NCI-H1694 treated with DMSO at 0.1 percent for 48 hours (cell line): ENCODE measurements around the gene APH1B.
A peak's percentile ranks its signal among the peaks of the same experiment; 100 is the strongest.

Source experiments
- DNase-seq: peaks from one replicate; lab custom pipeline; 2025; lab: John Stamatoyannopoulos, UW

APH1B gene

GRCh38 chr15:63254991-63255390 lies 22.4 kb upstream of the APH1B start:
- DNase-seq: no peak

DNA sequence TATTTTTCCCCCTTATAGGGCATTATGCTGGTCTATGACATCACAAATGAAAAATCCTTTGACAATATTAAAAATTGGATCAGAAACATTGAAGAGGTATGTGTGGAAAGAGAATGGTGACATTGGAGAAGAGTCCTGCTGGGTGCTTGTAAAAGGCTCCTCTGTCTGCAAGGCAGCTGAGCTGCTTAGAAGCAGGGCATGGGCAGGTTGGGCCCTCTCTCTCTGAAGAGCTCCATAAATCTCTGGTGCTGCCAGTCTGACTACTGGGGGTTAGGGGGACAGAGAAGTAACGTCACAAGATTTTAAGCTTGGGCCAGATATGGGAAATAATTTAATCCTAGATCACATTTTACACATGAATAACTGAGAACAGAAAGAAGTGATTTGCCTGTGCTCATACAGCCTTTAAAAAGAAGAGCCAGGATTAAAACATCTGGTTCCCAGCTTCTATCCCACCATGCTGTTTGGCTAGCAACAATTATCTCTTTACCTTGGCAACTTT lies 21.9 kb upstream of the APH1B start:
- DNase-seq: no peak

- DNase-seq: no peak
These were observed 20.8 kb upstream of the APH1B start for GRCh38 chr15:63256433-63257274.

GRCh38 chr15:63258658-63259057 lies 18.7 kb upstream of the APH1B start:
- no peak for DNase-seq

DNA sequence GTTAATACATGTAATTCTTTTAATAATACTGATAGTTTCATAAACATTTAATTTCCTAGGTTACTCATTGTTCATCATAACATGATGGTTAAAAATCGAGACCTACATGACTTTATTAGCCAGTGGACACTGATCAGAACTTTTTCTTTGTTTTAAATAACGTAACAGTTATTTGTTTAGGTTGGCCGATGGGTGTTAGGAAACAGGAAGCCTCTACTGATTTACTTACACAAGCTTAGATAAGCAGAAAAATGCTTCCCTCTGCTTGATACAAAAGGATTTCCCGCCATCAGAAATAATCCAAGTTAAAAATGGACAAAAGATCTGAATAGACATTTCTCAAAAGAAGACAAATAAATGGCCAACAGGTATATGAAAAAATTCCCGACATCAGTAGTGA lies 16.6 kb upstream of the APH1B start:
- DNase-seq: no peak

DNA sequence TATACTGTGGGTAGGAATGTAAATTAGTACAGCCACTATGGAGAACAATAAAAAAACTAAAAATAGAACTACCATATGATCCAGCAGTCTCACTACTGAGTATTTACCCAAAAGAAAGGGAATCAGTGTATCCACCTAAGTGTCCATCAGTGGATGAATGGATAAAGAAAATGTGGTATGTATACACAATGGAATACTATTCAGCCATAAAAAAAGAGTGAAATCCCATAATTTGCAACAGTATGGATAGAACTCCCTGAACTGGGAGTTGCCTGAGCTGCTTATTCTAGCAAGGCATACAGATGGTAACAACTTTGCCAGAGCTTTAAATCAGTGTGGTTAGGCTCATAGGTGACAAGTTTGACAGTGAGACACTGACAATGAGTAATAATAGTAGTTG lies 16.1 kb upstream of the APH1B start:
- no peak for DNase-seq

- DNase-seq: no peak
These were observed 13.9 kb upstream of the APH1B start for GRCh38 chr15:63263519-63263918.

GRCh38 chr15:63264688-63265293 lies 12.6 kb upstream of the APH1B start:
- peak; percentile 91 for DNase-seq

GRCh38 chr15:63274427-63274826 lies 3.0 kb upstream of the APH1B start:
- DNase-seq: no peak

GRCh38 chr15:63276342-63277037 lies 915 bp upstream of the APH1B start:
- no peak for DNase-seq

- DNase-seq: no peak
These were observed 570 bp downstream of the APH1B start for GRCh38 chr15:63277893-63278456.

DNA sequence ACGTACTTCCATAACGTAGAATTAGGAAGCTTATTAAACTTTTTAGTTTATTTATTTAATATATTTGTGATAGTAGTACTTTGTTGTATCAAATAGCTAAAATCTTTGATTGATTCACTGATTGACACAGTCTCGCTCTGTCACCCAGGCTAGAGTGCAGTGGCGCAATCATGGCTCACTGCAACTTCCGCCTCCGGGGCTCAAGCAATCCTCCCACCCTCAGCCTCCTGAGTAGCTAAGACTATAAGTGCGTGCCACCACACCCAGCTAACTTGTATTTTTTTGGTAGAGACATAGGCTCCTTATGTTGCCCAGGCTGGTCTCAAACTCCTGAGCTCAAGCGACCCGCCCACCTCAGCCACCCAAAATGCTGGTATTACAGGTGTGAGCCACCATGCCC lies 5.7 kb downstream of the APH1B start:
- no peak for DNase-seq

- DNase-seq: no peak
These were observed 6.9 kb downstream of the APH1B start for GRCh38 chr15:63284335-63284734.

GRCh38 chr15:63287109-63287508 lies 9.7 kb downstream of the APH1B start:
- no peak for DNase-seq

DNA sequence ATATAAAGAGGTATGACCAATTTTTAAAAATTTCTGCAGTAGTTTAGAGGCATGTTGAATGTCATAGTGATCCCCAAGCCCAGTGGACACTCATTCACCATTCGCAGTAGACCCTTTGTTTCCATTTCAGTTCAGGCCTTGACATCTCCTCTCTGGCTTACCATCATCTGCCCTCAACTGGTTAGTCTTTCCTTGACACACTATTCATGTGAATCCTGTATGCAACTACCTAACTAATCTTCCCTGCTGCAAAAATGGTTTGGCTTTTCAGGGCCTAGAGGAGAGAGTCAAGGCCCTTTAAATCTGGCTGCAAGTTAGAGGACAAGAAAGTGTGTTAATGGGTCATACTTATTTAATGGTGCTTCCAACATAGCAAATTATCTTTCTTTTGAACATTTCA lies 10.9 kb downstream of the APH1B start:
- no peak for DNase-seq

DNA sequence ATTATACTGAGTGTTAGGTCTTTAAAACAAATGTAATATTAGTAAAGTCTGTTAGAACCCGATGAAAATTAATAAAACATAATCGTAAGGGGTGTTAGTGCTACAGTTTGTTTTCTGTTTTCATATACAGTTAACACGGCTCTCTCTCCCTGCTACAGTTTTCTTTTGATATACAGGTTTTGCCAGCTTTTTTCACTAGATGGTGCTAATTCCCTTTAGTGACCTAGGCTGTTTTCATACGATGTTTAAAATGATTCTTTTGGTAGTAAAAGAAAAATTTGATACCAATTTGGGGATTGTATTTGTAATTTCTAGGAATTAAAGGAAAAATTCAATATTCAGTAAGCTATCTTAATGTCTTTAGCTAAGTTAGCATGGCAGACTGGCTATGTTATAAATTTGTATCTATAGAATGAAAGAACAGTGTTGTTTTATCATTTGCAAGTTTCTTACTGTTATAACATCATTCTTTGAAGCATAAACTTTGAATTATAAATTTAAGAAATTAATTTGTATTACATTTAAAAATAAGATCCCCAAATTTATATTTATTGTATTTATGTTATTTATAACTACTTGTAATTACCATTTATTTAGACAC lies 11.5 kb downstream of the APH1B start:
- DNase-seq: peak; percentile 58

- no peak for DNase-seq
These were observed 14.1 kb downstream of the APH1B start for GRCh38 chr15:63291507-63291906.

- DNase-seq: no peak
These were observed 14.8 kb downstream of the APH1B start for GRCh38 chr15:63292241-63292640.

DNA sequence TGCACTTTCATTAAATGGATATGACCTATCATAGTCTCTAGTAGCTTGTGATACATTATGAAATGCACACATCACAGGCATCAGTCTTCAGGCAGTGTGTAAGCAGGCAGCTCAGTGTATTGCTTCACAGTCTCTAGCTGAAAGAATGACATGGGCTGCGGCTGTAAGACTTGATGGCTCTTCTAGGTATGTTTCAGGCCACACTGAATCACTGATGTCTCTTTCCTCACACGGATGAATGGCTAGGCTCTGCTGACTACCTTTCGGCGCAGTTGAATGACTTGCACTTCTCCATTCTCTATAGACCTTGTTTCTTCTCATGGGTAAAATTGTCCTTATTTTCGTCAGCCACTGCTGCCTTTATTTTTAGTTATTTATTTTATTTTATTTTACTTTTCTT lies 15.4 kb downstream of the APH1B start:
- DNase-seq: no peak

DNA sequence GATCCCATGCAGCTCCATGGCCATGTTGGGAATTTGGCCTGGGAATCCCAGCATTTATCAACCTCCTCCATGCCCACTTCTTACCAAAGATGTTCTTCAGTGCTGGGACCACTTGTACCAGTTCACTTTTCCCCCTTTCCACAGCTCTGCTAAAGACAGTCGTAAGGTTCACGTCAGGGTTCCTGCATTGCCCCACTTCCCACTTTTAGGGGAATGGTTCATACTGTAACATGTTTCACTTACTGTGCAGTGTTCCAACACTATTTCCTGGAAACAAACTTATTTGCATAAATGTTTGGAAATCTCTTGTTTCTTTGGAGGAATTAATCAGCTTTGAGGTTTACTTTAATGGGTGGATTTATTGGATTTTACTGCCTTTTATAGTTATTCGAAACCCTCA lies 17.0 kb downstream of the APH1B start:
- DNase-seq: no peak

- DNase-seq: no peak
These were observed 17.9 kb downstream of the APH1B start for GRCh38 chr15:63295341-63295740.

- no peak for DNase-seq
These were observed 18.8 kb downstream of the APH1B start for GRCh38 chr15:63296195-63296594.
